ENCODE data around the gene SLC6A1. TPM values are rescaled to one million over a fixed set of nuclear protein-coding genes. Genes with fewer than 3 reads are reported as not detected.

The SLC6A1 gene
- total RNA-seq, 2 donors from 2014 or later = 0.18 to 6.2 TPM

GRCh38 chr3:11016727-11017126, 24.2 kb downstream of the SLC6A1 start:
- Histone ChIP-seq H3K36me3 (no peaks in the 10 kb centered on the region), H3K4me3 (no peak overlapping the region), H3K9me3 (no peaks in the 10 kb centered on the region), H3K27ac (no peak overlapping the region), H3K27me3 (replicated peaks; ENCODE audit: insufficient read depth) (no peaks in the 10 kb centered on the region), H3K4me1 (replicated peaks) (no peaks in the 10 kb centered on the region)
- TF ChIP-seq POLR2A (IDR thresholded peaks at IDR 0.05) (no peak), POLR2AphosphoS5 (IDR thresholded peaks at IDR 0.05) (no peak), CTCF (IDR thresholded peaks at IDR 0.05) (no peak)
- intact Hi-C loops (cut with DNase I) = no loop called here
- DNase-seq (ENCODE audit: low spot score) = no peak
- 76% methylated on average over 5 of the region's 5 CpGs for WGBS

GRCh38 chr3:11019116-11019819, 26.7 kb downstream of the SLC6A1 start:
- H3K27me3 ChIP-seq (replicated peaks; ENCODE audit: insufficient read depth) = no peaks in the 10 kb centered on the region
- no peak overlapping the region for H3K4me3 ChIP-seq
- intact Hi-C loops (cut with DNase I) = no loop called here
- H3K9me3 ChIP-seq = no peaks in the 10 kb centered on the region
- H3K27ac ChIP-seq = no peak overlapping the region
- TF ChIP-seq POLR2AphosphoS5 (IDR thresholded peaks at IDR 0.05) (no peak), CTCF (IDR thresholded peaks at IDR 0.05) (no peak), POLR2A (IDR thresholded peaks at IDR 0.05) (no peak)
- H3K36me3 ChIP-seq = no peaks in the 10 kb centered on the region
- DNase-seq (ENCODE audit: low spot score) = no peak
- WGBS = 52% methylated on average over 3 of the region's 3 CpGs
- no peaks in the 10 kb centered on the region for H3K4me1 ChIP-seq (replicated peaks)

GRCh38 chr3:11020764-11021163, 28.2 kb downstream of the SLC6A1 start:
- intact Hi-C loops (cut with DNase I) = no loop called here
- TF ChIP-seq POLR2A (IDR thresholded peaks at IDR 0.05) (no peak), POLR2AphosphoS5 (IDR thresholded peaks at IDR 0.05) (no peak), CTCF (IDR thresholded peaks at IDR 0.05) (no peak)
- H3K9me3 ChIP-seq = no peaks in the 10 kb centered on the region
- H3K27ac ChIP-seq = no peak overlapping the region
- H3K4me3 ChIP-seq = no peak overlapping the region
- no peaks in the 10 kb centered on the region for H3K27me3 ChIP-seq (replicated peaks; ENCODE audit: insufficient read depth)
- no peaks in the 10 kb centered on the region for H3K36me3 ChIP-seq
- DNase-seq (ENCODE audit: low spot score) = no peak
- 96% methylated on average over 2 of the region's 2 CpGs for WGBS
- H3K4me1 ChIP-seq (replicated peaks) = no peaks in the 10 kb centered on the region

- H3K27me3 ChIP-seq (replicated peaks; ENCODE audit: insufficient read depth) = no peaks in the 10 kb centered on the region
- intact Hi-C loops (cut with DNase I) = no loop called here
These were observed 29.1 kb downstream of the SLC6A1 start for GRCh38 chr3:11021611-11022011.

More at GRCh38 chr3:11021611-11022011, 29.1 kb downstream of the SLC6A1 start:
- Histone ChIP-seq H3K36me3 (no peaks in the 10 kb centered on the region), H3K4me1 (replicated peaks) (no peaks in the 10 kb centered on the region), H3K27ac (no peak overlapping the region), H3K9me3 (no peaks in the 10 kb centered on the region), H3K4me3 (no peak overlapping the region)
- no peak for DNase-seq (ENCODE audit: low spot score)
- WGBS = 53% methylated on average over 8 of the region's 8 CpGs
- TF ChIP-seq CTCF (IDR thresholded peaks at IDR 0.05) = no peak
- no peak for TF ChIP-seq POLR2A (IDR thresholded peaks at IDR 0.05)
- no peak for TF ChIP-seq POLR2AphosphoS5 (IDR thresholded peaks at IDR 0.05)
